PC-3 (cell line): Measurements from ENCODE around the gene LINGO1. TPM values are rescaled to one million over a fixed set of nuclear protein-coding genes. Genes with fewer than 3 reads are reported as not detected.

Experiments used
- ATAC-seq: fragments of 200-7000 bp; cut with Tn5 transposase; 2 replicates; pipeline ENCODE4 v1.9.1; 2020; ENCODE audit warnings: mild to moderate bottlenecking, moderate library complexity
- BruUV-seq: library from RNA; stranded (reverse); fragments of 400-500 nt; replicated peaks from 2 replicates; lab custom pipeline; 2021; lab: Mats Ljungman, UMichigan
- CTCF ChIA-PET: fragments of 300-600 bp; sonication (Branson Sonifier 250); formaldehyde crosslinking; loops from one replicate; lab custom pipeline; 2022; ENCODE audit warnings: antibody characterized with exemption; lab: Charles Lee
- POLR2A ChIA-PET: fragments of 300-600 bp; sonication (Branson Sonifier 250); formaldehyde crosslinking; loops from one replicate; lab custom pipeline; 2022; ENCODE audit warnings: antibody characterized with exemption; ENCODE audit not compliant: unreplicated experiment; lab: Charles Lee
- DNase-seq: peaks from one replicate; pipeline ENCODE4 v3.0.0-alpha.2; 2015
- H2AFZ ChIP-seq: fragments of 300-600 bp; sonication (generic); 2 replicates; pipeline ENCODE4 v1.6.0; 2016; ENCODE audit warnings: antibody characterized with exemption, low read length
- H3F3A ChIP-seq: fragments of 300-600 bp; sonication (generic); one replicate; pipeline ENCODE4 v1.6.0; 2017; ENCODE audit warnings: antibody characterized with exemption, low read length, control low read depth, mild to moderate bottlenecking; ENCODE audit not compliant: unreplicated experiment
- H3K27ac ChIP-seq: fragments of 300-600 bp; sonication (generic); 2 replicates; pipeline ENCODE4 v1.5.1; 2016; ENCODE audit warnings: mild to moderate bottlenecking, low read length
- H3K27me3 ChIP-seq: fragments of 300-600 bp; sonication (generic); 2 replicates; pipeline ENCODE4 v1.6.1; 2016; ENCODE audit warnings: low read length, mixed read lengths
- H3K36me3 ChIP-seq: fragments of 300-600 bp; sonication (generic); 2 replicates; pipeline ENCODE4 v1.6.1; 2016; ENCODE audit warnings: low read depth, mixed run types, low read length, mixed read lengths
- H3K4me1 ChIP-seq: fragments of 300-600 bp; sonication (generic); 2 replicates; pipeline ENCODE4 v1.5.1; 2016; ENCODE audit warnings: low read length; ENCODE audit not compliant: insufficient read depth
- H3K4me2 ChIP-seq: fragments of 300-600 bp; sonication (generic); 2 replicates; pipeline ENCODE4 v1.6.0; 2016; ENCODE audit warnings: low read length
- H3K4me3 ChIP-seq: fragments of 300-600 bp; sonication (generic); 2 replicates; pipeline ENCODE4 v1.5.1; 2016; ENCODE audit warnings: mild to moderate bottlenecking, low read length, mixed read lengths
- H3K79me2 ChIP-seq: fragments of 300-600 bp; sonication (generic); 2 replicates; pipeline ENCODE4 v1.6.1; 2017; ENCODE audit warnings: low read length, mixed read lengths
- H3K9ac ChIP-seq: fragments of 300-600 bp; sonication (generic); 2 replicates; pipeline ENCODE4 v1.6.0; 2016; ENCODE audit warnings: mild to moderate bottlenecking, low read length
- H3K9me2 ChIP-seq: fragments of 300-600 bp; sonication (generic); replicated peaks from 2 replicates; pipeline ENCODE4 v1.6.1; 2016; ENCODE audit warnings: mixed run types, low read length, mixed read lengths
- H3K9me3 ChIP-seq: fragments of 300-600 bp; sonication (generic); 2 replicates; pipeline ENCODE4 v1.6.1; 2016; ENCODE audit warnings: low read length, mixed read lengths
- H4K20me1 ChIP-seq: fragments of 300-600 bp; sonication (generic); 2 replicates; pipeline ENCODE4 v1.6.1; 2016; ENCODE audit warnings: low read length, mixed read lengths
- CTCF ChIP-seq: fragments of 300-600 bp; sonication (generic); conservative IDR thresholded peaks from 2 replicates; pipeline ENCODE4 v1.5.1; 2017; ENCODE audit warnings: antibody characterized with exemption, low read depth, mild to moderate bottlenecking, low read length
- EZH2 ChIP-seq: fragments of 300-600 bp; sonication (generic); IDR thresholded peaks from one replicate; pipeline ENCODE4 v1.6.1; 2017; ENCODE audit warnings: antibody characterized with exemption, mild to moderate bottlenecking, low read length; ENCODE audit not compliant: unreplicated experiment
- EZH2phosphoT487 ChIP-seq: fragments of 300-600 bp; sonication (generic); IDR thresholded peaks from 2 replicates; pipeline ENCODE4 v1.6.1; 2018; ENCODE audit warnings: mild to moderate bottlenecking, antibody characterized with exemption, low read length, borderline replicate concordance
- intact Hi-C: fragments of 100-400 bp; cut with micrococcal nuclease; formaldehyde crosslinking; loops from 2 replicates; pipeline ENCODE4 v1.9.0; 2023
- total RNA-seq: library from RNA; depleted of rRNA; stranded (reverse); fragments of >200 nt; gene quantifications from 2 replicates; pipeline ENCODE4 v1.2.3, GENCODE V29; 2014

The LINGO1 gene
- total RNA-seq, 1 experiment from 2014 or later: not detected

- TF ChIP-seq EZH2phosphoT487: no peak
- no peak for TF ChIP-seq EZH2
- TF ChIP-seq CTCF: no peak
- no TSS peak for BruUV-seq
- ChIA-PET POLR2A (no interaction called here), CTCF (no interaction called here)
- Histone ChIP-seq H3K79me2 (no peaks in the 10 kb centered on the region), H3K4me1 (no peaks in the 10 kb centered on the region), H3K4me2 (no peak overlapping the region), H3K9me3 (no peaks in the 10 kb centered on the region), H4K20me1 (no peaks in the 10 kb centered on the region), H2AFZ (no peak overlapping the region), H3K27ac (no peak overlapping the region), H3K9ac (no peak overlapping the region), H3K9me2 (no peaks in the 10 kb centered on the region), H3K27me3 (no peaks in the 10 kb centered on the region), H3K4me3 (no peak overlapping the region), H3K36me3 (no peaks in the 10 kb centered on the region), H3F3A (no peaks in the 10 kb centered on the region)
- intact Hi-C loops: no loop called here
- DNase-seq: no peak
- no peak for ATAC-seq
Observed at GRCh38 chr15:77622209-77622933, 10.3 kb downstream of the LINGO1 start.

GRCh38 chr15:77621847-77622208 is 10.9 kb downstream of the LINGO1 start:
- no TSS peak for BruUV-seq
- H3K27me3 ChIP-seq: no peaks in the 10 kb centered on the region
- no peaks in the 10 kb centered on the region for H3K4me1 ChIP-seq
- ChIA-PET CTCF (no interaction called here), POLR2A (no interaction called here)
- H2AFZ ChIP-seq: no peak overlapping the region
- no peaks in the 10 kb centered on the region for H3F3A ChIP-seq
- H3K9me2 ChIP-seq: no peaks in the 10 kb centered on the region
- TF ChIP-seq CTCF (no peak), EZH2phosphoT487 (no peak), EZH2 (no peak)
- no peak overlapping the region for H3K27ac ChIP-seq
- H3K36me3 ChIP-seq: no peaks in the 10 kb centered on the region
- H3K4me3 ChIP-seq: no peak overlapping the region
- ATAC-seq: no peak
- intact Hi-C loops: no loop called here
- H3K9me3 ChIP-seq: no peaks in the 10 kb centered on the region
- H4K20me1 ChIP-seq: no peaks in the 10 kb centered on the region
- H3K79me2 ChIP-seq: no peaks in the 10 kb centered on the region
- DNase-seq: no peak
- no peak overlapping the region for H3K9ac ChIP-seq
- H3K4me2 ChIP-seq: no peak overlapping the region

- Histone ChIP-seq H3K36me3 (no peaks in the 10 kb centered on the region), H3K27me3 (no peaks in the 10 kb centered on the region), H4K20me1 (no peaks in the 10 kb centered on the region), H3K4me2 (no peak overlapping the region), H3K9ac (no peak overlapping the region), H3K4me3 (no peak overlapping the region), H3K4me1 (no peaks in the 10 kb centered on the region), H3K9me3 (no peaks in the 10 kb centered on the region), H3K9me2 (no peaks in the 10 kb centered on the region), H3K79me2 (no peaks in the 10 kb centered on the region), H2AFZ (no peak overlapping the region), H3F3A (no peaks in the 10 kb centered on the region), H3K27ac (no peak overlapping the region)
- no peak for ATAC-seq
- no peak for TF ChIP-seq EZH2phosphoT487
- TF ChIP-seq EZH2: no peak
- TF ChIP-seq CTCF: no peak
- BruUV-seq: no TSS peak
- POLR2A ChIA-PET: no interaction called here
- CTCF ChIA-PET: no interaction called here
- DNase-seq: no peak
- intact Hi-C loops: no loop called here
Observed at GRCh38 chr15:77620960-77621647, 11.6 kb downstream of the LINGO1 start.
